NOMO-1 treated with DMSO at 0.1 percent for 48 hours (cell line): ENCODE data around the gene CRIP1.

Source experiments
- DNase-seq: peaks from one replicate; lab custom pipeline; 2025; ENCODE audit not compliant: unreplicated experiment; lab: John Stamatoyannopoulos, UW

Gene CRIP1

DNA sequence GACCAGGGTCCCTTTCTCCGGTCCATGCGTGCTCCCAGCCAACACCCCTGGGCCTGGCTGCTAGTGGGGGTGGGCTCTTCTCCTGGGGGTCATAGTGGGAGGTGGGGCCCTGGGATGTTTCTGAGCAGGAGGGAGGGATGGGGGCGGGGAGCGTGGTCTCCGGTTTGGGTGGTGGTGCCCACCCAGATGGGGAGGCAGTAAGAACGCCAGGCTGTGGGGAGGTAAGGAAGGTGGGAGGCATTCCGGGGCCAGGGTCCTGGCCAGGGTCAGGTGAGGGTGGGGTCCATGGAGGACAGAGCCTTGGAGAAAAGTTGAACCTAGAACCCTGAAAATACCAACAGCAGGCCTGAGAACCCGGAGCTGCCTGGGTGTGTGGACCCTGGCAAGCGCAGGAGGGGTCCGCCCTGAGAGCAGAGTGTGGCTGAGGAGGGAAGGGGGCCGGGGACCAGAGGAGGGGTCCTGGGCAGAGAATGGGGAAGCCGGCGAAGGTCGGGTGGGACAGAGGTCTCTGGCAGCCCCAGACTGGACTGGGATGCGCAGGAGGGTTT, 6.4 kb upstream of the CRIP1 start:
- no peak for DNase-seq

DNA sequence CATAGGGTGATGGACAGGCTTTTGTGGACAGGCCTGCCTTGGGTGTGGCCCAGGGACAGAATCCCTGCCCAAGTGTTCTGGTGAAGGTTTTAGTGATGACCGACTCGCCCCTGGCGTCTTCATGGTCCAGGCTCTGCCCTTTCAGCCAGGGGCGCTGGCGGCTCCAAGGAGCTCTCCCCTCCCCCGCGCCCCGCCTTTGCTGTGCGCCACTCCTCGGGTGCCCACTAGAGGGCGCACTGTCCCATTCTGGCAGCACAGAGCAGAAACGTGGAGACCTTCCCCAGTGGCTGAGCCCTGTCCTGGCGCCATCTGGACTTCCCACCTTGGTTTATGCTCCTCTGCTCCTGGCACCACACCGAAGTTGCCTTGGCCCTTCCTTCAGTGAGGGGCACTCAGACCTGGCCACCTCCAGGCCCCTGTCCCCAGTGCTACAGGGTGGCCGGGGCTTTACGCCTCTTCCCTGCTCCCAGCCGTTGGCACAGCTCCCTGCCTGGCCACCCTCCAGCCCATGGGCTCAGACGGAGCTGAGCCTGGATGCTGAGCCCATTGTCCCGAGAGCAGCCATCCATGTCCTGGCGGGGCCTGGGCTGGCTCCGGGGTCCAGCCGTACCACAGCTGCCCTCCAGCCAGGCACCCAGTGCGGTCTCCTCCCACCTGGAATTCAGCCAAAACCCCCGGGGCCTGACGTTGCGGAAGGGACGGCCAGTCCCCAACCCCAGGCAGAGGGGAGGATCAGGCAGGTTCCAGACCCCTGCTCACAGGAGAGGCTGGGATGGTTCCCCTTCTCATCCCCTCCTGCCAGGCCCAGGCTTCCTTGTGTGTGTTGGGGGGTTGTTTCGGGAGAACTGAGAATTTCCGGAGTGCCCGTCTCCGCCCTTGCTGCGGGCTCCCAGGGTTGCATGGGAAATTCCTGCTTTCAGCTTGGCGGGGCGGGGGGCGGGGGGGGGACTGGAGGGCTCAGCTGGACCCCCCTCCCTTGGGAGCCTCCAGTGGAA, 5.6 kb upstream of the CRIP1 start:
- peak; percentile 83 for DNase-seq

DNA sequence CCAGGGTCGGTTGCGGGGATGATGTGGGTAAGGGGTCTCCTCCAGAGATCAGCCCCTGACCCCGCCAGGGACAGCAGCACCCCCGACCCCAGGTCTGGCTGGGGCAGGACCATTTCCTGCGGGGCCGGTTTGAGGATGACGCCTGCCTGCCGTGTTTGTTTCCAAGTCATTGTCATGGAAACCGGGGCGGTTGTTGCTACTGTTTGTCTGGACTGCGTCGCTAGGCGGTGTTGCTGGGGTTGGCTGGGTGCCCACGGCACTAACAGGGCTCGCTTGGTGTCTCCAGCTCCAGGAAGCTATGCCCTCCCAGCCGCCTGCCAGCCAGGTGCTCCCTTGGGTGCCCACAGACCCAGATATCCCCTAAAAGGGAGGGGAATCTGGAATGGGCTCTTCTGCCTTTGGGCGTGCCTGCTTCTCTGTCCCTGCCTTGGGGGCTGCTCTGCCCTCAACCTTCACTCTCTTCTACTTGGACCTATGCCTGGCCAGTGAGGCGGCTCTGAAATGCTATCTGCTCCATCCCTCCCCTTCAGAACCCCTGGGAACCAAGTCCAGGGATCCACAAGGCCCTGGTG, 4.7 kb upstream of the CRIP1 start:
- peak; percentile 96 for DNase-seq

DNA sequence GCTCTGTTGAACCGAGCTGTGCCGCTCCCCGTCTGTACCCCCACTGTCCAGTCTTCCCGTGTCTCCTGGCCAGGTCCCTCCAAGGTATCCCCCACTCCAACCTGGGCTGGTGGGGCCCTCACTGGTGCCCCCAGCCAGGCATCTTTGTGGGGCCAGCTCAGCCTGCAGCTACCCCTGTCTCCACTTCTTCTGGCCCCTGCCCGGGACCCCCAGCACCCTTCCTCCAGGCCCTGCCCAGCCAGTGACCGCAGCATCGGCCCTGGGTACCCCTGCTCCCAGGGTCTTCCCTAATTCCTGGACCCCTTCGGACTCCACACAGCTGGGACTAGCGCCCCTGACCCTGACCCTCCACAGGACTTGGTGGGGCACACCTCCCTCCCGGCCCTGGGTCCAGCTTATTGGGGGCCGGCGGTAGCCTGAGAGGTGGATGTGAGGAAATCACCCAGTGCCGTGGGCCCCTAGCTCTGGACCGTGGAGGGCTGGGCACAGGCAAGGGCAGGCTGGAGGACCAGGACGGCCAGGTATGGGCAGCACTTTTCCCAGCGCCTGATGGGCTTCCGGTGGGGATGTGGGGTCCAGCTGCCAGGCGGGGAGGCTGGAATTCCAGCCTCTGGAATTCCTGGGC, 4.1 kb upstream of the CRIP1 start:
- no peak for DNase-seq

DNA sequence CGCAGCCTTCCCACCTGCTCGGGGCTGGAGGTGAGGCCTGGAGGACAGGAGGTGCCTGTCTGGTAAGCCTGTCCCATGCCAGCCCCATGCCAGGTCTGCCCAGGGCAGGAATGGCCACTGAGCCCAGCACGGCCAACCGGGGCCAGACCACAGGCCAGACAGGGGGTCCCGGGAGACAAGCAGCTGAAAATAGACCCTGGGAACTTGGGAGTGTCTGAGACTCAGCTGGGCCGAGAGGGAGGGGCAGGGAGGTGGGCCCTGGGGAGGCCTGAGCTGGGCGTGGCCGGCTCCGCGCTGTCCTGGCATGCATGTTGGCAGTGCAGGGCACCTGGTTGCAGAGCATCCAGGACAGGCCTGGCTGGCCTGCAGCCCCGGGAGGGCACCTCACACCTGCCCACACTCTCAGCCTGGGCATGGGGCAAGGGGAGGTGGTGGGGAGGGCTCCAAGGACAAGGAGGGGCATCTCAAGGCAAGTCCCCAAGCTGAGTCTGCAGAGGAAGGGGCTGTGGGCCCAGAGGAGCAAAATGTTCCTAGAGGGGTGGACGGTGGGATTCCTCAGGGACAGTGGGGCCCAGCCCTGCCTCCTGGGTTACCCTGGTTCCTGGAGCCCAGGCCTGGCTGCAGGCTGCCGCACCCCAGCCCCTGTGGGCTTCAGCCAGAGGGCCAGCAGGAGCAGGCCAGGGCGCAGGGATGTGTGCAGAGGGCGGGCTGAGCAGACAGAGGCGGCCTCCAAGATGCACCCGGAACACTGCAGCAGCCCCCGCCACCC, 3.2 kb upstream of the CRIP1 start:
- DNase-seq: no peak

DNA sequence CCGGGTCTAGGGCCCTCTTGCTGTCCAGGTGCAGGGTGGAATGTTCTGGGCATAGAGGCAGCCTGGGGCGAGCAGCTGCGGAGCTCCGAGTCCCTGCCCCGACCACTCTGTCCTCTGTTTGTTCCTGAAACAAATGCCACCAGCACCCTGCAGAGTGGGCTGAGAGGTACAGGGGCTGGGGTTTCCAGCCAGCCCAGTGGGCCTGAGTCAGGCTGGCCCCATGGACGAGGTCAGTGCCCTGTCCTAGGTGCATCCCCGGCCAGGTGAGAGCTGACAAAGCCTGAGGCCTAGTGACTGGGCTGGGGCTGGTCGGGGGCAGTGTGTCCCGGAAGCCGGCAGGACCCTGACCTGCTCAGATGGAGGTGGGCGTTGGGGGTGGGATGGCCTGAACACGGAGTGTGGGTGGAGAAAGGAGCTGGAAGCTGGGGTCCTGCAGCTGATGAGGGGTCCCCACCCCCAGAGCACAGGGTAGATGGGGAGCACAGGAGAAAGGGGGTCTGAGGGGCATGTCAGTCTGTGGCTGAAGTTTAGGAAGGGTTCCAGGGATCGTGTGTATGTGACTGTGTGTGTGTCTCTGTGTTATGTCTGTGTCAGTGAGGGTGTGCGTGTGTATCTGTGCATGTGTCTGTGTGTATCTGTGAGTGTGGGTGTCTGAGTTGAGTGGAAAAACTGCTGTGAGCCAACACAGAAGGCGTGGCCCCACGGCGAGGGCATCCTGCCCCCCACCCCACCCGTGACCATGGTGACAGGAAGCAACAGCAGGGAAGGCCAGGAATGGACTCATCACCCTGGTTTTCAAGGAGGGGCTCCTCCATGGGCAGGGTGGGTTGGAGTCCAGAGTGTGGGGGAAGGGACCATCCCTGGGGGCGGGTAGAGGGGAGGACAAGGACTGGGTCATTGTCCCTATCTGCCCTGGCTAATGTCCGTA, 2.4 kb upstream of the CRIP1 start:
- DNase-seq: no peak

DNA sequence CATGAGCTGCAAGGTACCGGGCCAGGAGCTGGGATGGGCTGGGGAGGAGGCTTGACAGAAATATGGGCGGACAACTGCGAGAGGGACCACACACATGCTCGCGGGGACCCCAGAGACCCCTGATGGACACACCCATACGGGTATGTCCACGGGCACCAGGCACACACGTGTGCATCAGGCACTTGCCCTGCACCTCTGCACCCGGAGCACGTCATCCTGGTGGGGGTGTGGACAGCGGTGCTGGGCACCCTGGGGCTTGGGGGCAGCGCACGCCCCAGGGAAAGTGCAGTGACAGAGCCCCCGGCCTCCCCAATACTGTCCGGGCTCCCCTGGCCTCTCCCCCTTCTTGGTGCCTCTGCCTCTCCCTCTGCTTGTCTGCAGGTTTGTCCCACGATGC, 1.7 kb upstream of the CRIP1 start:
- DNase-seq: no peak

DNA sequence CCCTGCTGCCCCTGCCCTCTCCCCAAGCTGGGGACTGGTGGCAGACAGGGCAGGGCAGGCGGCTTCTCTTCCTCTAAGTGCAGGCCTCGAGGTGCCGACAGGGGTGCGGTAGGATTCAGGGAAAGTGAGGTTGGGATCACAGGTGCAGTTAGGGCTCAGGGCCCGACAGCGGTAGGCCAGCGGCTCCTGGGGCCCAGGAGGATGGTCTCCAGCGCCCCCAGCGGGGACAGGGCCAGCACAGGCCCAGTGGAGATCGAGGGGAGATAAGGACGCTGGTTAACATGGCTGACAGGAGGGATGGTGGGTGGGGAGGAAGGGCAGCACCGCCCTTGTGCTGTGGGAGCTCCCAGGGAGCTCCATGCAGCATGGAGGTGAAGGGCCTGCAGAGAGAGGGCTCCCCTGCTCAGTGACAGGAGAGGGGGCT, 935 bp upstream of the CRIP1 start:
- DNase-seq: peak; percentile 30

DNA sequence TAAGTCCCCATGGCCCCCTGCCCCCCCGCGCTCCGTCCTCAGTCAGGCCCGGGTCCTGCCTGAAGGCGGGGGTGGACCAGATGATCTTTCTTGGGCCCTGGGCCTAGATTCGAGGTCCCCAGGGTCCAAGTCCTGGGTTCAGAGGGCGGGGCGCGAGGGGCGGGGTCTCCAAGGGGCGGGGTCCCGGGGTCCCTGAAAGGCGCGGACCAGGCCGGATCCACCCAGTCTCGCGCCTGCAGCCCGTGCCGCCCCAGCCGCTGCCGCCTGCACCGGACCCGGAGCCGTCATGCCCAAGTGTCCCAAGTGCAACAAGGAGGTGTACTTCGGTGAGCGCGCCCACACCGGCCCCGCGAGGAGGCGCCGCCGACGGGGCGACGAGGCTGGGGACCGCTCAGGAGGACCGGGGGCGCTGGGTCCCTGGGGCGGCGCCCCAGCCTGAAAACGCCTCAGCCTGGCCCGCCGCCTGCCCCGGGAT, 325 bp downstream of the CRIP1 start:
- DNase-seq: peak; percentile 19

DNA sequence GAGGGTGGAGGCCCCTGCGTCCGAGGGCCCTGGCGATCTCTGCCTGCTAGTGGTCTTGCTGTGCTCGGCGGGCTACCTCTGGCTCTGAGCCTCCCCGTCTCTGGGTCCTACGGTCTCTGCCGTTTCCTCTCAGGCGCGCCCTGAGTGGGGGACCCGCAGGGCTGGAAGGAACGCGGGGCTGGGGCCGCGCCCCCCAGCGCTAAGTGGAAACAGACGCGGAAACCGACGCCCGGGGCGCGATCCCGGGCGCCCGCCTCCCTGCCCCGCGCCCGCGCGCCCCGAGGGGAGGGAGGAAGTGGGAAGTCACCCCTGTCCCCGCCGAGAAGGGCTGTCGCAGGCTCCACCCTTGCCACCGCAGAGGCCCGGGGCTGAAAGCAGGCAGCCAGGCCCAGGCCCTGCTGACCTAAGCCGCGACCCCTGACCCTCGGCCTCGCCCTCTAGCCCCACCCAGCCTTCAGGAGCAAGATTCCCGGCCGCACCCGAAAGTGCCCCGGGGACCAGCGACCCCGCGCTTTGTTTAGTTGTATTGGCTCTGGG, 831 bp downstream of the CRIP1 start:
- peak; percentile 61 for DNase-seq

DNA sequence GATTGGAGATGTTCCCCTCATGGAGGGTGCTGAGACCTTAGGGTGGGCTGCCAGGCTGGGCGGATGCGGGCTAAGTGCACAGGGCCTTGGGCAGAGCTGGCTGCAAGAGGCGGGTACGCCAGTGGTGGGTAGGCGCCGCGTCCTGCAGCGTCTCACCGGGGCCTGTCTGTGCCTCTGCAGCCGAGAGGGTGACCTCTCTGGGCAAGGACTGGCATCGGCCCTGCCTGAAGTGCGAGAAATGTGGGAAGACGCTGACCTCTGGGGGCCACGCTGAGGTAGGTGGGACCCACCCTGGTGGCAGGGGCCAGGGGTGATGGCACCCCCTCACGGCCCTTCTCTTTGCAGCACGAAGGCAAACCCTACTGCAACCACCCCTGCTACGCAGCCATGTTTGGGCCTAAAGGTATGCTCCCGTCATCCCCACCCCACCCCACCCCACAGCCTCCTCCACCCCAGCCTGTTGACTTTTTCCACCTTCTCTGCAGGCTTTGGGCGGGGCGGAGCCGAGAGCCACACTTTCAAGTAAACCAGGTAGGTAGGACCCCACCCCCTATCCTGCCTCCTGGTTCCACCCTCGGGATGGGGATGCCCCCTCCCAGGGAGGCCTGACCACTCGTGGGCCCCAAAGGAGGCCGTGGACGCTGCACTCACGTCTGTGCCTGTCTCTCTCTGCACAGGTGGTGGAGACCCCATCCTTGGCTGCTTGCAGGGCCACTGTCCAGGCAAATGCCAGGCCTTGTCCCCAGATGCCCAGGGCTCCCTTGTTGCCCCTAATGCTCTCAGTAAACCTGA, 1.5 kb downstream of the CRIP1 start:
- no peak for DNase-seq

DNA sequence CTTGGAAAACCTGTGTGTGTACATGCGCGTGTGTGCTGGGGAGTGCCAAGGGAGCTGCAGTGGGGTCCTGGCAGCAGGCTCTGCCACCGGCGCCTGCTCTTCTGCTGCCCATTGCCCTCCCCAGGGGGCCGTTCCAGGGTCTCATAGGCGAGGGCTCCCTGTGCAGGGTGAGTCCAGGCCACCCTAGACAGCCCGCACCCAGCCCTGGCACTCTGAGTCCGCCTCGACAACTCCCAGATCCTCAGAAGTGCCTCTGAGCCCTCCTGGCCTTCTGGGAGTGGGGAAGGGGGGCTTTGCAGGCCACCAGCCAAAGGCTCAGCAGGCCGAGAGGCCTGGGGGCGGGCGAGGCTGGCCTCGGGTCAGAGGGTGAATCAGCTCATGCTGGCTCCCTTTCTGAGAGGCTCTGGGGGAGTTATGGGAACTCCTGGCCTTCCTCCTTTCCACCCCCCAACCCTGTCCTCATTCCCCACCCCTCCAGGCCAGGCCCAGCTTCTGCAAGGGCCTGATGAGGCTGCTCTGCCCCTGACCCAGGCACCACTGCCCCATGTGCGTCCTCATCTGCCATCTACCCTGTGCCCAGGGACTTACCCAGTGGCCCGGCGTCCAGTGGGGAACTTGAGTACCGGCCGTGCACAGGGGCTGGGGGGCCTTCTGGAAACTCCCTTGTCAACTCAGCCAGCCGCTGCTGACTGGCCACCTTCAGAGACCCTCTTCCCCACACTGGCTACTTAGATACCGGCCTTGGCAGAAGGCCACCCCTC, 2.3 kb downstream of the CRIP1 start:
- DNase-seq: no peak

DNA sequence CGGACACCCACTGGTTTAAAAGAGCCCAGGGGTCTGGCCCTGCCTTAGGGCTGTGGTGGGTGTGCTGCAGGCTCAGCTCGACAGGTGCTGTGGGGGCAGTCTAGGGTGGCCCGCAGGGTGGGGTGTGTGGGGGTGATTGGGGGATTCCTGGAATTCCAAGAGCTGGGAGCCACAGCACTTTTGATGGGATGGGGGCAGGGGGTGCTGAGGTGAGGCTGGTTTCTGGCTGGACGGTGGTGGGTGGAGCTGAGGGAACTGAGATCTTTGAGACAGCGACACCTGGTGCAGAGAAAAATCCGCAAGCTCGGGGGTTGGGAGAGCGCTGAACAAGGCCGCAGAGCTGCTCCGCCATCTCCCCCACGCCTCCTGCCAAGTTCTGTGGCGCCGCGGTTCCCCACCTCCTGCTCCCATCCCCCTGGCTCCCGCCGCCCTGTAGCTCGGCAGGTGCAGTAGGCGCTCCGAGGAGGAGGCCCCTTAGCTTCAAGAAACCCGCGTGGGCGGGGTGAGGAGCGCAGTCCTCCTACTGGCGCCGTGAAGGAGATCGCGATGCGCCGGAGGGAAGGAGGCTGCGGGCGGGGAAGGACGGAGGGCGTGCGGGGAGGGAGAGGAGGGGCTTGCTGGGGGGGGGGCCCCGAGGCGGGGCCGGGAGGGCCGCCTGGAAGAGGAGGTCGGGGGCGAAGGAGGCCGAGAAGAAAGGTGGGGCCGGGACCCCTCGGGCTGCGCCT, 3.0 kb downstream of the CRIP1 start:
- peak; percentile 87 for DNase-seq

DNA sequence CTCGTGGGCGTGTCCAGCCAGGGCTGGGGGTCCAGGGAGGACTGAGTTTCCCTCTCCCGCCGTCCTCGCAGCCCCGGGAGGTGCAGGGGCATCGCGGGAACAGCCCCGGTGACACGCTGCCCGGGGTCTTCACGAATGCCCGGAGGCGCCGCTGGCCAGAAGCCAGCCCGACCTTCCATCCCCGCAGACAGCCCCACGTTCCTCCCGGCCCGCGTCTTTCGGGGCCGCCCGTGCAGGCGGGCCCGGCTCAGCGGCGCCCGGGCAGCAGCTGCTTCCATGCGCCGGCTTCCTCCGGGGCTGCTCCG, 3.5 kb downstream of the CRIP1 start:
- no peak for DNase-seq

DNA sequence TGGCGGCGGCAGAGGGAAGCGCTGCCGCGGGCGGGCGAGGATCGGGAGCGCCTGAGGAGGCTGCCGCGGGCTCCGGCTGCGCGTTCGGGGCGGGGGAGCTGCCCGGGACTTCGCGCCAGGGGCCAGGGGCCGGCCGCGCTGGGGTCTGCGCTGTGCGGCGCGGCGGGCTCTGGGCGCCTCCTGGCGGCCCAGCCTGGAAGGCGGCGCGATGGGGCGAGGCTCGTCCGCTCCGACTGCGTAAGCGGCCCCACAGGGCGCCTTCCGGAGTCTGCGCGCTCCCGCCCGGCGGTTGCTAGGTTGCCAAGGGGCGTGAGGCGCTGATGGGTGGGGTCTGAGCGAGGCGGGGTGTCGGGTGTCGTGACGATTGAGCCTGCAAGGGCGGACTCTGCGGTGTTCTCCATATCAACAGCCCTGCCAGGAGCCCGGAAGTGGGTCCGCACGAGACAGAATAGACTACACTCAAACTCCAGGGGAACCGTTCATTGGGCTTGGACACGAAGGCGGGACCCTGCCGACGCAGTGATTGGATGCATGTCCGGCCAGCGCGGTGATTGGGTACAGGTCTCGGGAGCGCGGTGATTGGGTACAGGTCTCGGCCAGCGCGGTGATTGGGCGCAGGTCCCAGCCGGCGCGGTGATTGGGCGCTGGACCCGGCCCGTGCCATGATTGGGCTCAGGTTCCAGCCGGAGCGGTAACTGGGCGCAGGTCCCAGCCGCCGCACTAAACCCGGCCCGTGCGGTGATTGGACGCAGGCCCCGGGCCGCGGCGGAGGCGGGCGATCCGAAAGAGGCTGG, 4.1 kb downstream of the CRIP1 start, which contains the start of gene TEDC1:
TSS of gene TEDC1 (plus strand) at position 675 of the 794 bp plus-strand sequence. CDS start 130 bp downstream, outside the sequence.
- DNase-seq: peak; percentile 100

DNA sequence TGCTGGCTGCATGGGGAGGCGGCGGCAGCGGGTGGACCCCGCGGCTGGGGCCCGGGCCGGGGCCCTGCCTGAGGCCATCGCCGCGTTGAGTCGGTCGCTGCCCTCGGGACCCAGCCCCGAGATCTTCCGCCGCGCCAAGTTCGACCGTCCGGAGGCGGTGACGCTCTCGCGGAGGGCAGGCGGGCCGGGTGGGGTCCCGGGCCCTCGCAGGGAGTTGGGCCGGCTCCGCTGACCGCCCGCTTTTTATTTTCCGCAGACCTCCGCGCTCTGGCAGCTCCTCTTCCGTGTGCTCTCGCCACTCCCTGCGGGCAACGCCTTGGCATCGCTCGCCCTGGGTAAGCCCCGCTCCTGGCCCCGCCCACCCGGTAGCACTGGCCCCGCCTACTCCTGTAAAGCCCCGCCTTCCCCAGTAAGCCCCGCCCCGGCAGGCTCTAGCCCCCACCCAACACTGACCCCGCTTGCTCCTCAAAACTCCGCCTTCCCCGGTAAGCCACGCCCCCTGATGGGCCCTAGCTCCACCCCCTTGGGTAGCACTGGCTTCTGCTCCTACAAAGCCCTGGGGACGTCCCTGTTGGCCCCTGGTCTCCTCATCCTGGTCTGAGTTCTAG, 4.8 kb downstream of the CRIP1 start:
- DNase-seq: peak; percentile 61
